ENCODE data around the gene ADAM10. TPM values are rescaled to one million over a fixed set of nuclear protein-coding genes. Genes with fewer than 3 reads are reported as not detected.

The ADAM10 gene
- total and polyA plus RNA-seq, 2 experiments from 2014 or later: 110 to 163 TPM

- H3K36me3 ChIP-seq: peaks cover 4% of the 10 kb centered on the region
- no peak for TF ChIP-seq CTCF (IDR thresholded peaks at IDR 0.05; ENCODE audit: low read depth, low read length)
- H3K4me1 ChIP-seq (ENCODE audit: low read depth): no peaks in the 10 kb centered on the region
- no peak for DNase-seq (ENCODE audit: low read depth in 1 of 2, low spot score in 1 of 2)
- H3K27me3 ChIP-seq: no peaks in the 10 kb centered on the region
- H3K4me3 ChIP-seq: no peak overlapping the region
- no peaks in the 10 kb centered on the region for H3K9me3 ChIP-seq (ENCODE audit: low read depth)
- H3K27ac ChIP-seq: no peak overlapping the region
Measured at GRCh38 chr15:58703610-58704009, 45.9 kb downstream of the ADAM10 start.

- H3K27ac ChIP-seq: no peak overlapping the region
- H3K4me1 ChIP-seq (ENCODE audit: low read depth): no peaks in the 10 kb centered on the region
- no peak for DNase-seq (ENCODE audit: low read depth in 1 of 2, low spot score in 1 of 2)
- H3K4me3 ChIP-seq: no peak overlapping the region
- H3K9me3 ChIP-seq (ENCODE audit: low read depth): no peaks in the 10 kb centered on the region
- H3K36me3 ChIP-seq: peaks cover 4% of the 10 kb centered on the region
- H3K27me3 ChIP-seq: no peaks in the 10 kb centered on the region
- no peak for TF ChIP-seq CTCF (IDR thresholded peaks at IDR 0.05; ENCODE audit: low read depth, low read length)
Measured at GRCh38 chr15:58702233-58702632, 47.3 kb downstream of the ADAM10 start.

GRCh38 chr15:58701376-58701775, 48.1 kb downstream of the ADAM10 start:
- Histone ChIP-seq H3K9me3 (ENCODE audit: low read depth) (no peaks in the 10 kb centered on the region), H3K27me3 (no peaks in the 10 kb centered on the region), H3K27ac (no peak overlapping the region), H3K4me1 (ENCODE audit: low read depth) (no peaks in the 10 kb centered on the region), H3K36me3 (peaks cover 4% of the 10 kb centered on the region), H3K4me3 (no peak overlapping the region)
- TF ChIP-seq CTCF (IDR thresholded peaks at IDR 0.05; ENCODE audit: low read depth, low read length): no peak
- no peak for DNase-seq (ENCODE audit: low read depth in 1 of 2, low spot score in 1 of 2)

GRCh38 chr15:58699769-58700168, 49.7 kb downstream of the ADAM10 start:
- H3K4me1 ChIP-seq (ENCODE audit: low read depth): peaks cover 9% of the 10 kb centered on the region
- no peak overlapping the region for H3K27ac ChIP-seq
- peaks cover 4% of the 10 kb centered on the region for H3K36me3 ChIP-seq
- TF ChIP-seq CTCF (IDR thresholded peaks at IDR 0.05; ENCODE audit: low read depth, low read length): no peak
- no peaks in the 10 kb centered on the region for H3K27me3 ChIP-seq
- DNase-seq (ENCODE audit: low read depth in 1 of 2, low spot score in 1 of 2): no peak
- H3K4me3 ChIP-seq: no peak overlapping the region
- H3K9me3 ChIP-seq (ENCODE audit: low read depth): no peaks in the 10 kb centered on the region

- Histone ChIP-seq H3K36me3 (peaks cover 4% of the 10 kb centered on the region), H3K27ac (no peak overlapping the region), H3K4me1 (ENCODE audit: low read depth) (peaks cover 12% of the 10 kb centered on the region), H3K4me3 (no peak overlapping the region), H3K9me3 (ENCODE audit: low read depth) (no peaks in the 10 kb centered on the region), H3K27me3 (no peaks in the 10 kb centered on the region)
- no peak for DNase-seq (ENCODE audit: low read depth in 1 of 2, low spot score in 1 of 2)
- no peak for TF ChIP-seq CTCF (IDR thresholded peaks at IDR 0.05; ENCODE audit: low read depth, low read length)
Measured at GRCh38 chr15:58698887-58699641, 50.4 kb downstream of the ADAM10 start.

Measured in cardiac muscle cell (in vitro differentiated cells and primary cell).